HG03066 (cell line): Measurements from ENCODE around the gene COBL.
"Not testable (repeated sequence)": the region's sequence is repeated elsewhere in the genome, so short reads cannot be mapped to it uniquely, and the experiment has no call there.

ENCODE experiments used
- ATAC-seq: cut with Tn5 transposase; IDR thresholded peaks from one replicate; pipeline ENCODE4 v1.9.1; 2021; ENCODE audit warnings: low read depth; ENCODE audit not compliant: unreplicated experiment

The COBL gene

DNA sequence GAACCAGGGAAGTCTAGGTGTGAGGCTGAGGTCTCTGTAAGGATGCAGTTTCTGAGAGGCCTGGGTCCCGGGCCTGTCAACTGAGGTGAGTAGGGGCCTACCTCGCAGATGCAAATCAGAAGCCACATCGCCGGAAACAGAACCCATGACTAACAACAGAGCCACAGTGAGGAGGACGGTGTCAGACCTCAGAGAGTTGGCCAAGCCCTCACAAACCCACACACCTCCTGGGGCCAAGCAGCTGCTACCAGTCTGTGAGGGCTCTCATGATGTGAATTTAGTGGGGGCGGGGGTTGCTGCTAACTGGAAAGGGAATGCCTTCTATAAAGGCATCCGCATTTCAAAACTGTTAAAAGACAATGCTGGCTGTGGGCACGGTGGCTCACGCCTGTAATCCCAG lies 103.0 kb downstream of the COBL start:
- no peak for ATAC-seq

GRCh38 chr7:51210766-51211165 lies 105.8 kb downstream of the COBL start:
- no peak for ATAC-seq

GRCh38 chr7:51209426-51209825 lies 107.2 kb downstream of the COBL start:
- no peak for ATAC-seq

- not testable (repeated sequence) for ATAC-seq
Observed at GRCh38 chr7:51208125-51208524, 108.5 kb downstream of the COBL start.

DNA sequence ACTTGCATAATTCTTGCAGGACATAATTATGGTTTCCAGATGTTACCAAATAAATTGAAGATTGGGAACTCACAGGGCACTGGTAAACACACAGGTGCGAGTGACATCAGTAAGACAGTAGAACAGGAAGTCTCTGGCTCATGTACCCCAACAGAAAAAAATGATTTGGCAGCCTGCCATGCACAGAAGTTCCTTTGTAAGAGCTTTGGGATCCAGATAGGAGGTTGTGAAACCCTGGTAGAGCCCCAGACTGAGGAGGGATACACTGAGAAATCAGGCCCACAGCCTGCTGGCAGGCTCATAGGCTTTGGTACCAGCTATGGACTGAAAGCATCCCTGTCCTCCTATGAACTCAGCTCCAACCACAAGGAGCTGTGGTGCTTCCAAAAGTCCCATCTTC lies 118.0 kb downstream of the COBL start:
- ATAC-seq: no peak

GRCh38 chr7:51190969-51191368 lies 125.6 kb downstream of the COBL start:
- no peak for ATAC-seq

GRCh38 chr7:51189777-51190176 lies 126.8 kb downstream of the COBL start:
- ATAC-seq: no peak

GRCh38 chr7:51188987-51189386 lies 127.6 kb downstream of the COBL start:
- no peak for ATAC-seq

- ATAC-seq: no peak
Observed at GRCh38 chr7:51187941-51188340, 128.7 kb downstream of the COBL start.

DNA sequence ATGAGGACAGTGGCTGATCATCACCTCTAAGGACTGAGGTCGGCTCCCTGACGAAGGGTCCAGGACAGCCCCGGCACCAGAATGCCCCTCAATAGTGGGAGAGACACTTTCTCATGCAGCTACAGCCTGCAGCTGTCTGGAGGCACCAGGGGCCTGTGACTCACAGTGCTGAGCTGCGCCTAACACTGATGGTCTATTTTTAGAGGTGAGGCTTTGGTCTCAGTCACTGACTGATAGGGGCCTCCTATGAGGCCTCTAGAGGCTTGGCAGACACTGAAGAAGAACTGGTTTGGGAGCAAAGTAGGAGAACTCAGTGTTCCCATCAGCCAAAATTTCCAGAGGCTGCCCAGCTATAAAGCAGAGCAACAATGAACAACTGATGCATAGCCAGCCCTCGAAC lies 130.1 kb downstream of the COBL start:
- no peak for ATAC-seq

DNA sequence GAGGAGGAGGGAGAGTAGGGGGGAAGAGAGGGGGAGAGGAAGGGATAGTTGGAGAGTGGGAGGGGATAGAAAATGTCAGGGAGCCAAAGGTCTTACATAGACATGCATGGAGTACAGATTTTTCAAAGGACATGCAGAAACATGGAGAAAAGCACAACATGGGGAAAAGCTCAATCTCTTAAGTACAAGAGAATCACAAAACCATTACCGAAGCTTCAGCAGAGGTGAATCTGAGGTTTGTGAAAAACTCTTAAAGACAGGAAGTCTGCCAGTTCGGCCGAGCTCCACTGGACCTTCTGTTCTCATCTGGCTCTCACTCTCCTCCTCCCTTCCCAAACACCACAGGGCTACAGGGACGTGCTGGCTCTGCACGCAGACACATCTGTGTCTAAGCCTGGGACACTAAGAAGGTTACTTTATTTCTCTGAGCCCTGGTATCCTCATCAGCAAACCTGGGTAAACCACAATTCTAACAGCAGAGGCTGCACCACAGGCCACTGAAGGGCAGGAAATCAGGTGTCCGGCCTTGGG lies 133.9 kb downstream of the COBL start:
- ATAC-seq: no peak

DNA sequence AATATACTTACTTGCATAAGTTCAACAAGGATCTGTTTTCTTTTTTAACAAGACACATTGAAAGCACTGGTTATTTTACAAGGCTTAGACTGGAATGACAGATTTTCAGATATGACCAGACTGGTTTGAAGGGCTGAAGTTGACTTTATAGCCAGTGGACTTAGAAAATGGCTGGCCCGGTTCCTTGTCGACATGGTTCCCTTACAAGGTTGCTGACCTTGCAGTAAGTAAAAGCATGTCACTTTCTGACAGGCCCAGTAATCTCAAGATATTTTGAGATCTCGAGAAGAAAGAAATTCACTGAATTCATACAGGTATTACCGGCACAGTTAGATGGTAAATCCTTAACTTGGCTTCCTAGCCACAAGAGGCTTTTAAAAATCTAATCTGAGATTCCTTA lies 136.5 kb downstream of the COBL start:
- no peak for ATAC-seq

DNA sequence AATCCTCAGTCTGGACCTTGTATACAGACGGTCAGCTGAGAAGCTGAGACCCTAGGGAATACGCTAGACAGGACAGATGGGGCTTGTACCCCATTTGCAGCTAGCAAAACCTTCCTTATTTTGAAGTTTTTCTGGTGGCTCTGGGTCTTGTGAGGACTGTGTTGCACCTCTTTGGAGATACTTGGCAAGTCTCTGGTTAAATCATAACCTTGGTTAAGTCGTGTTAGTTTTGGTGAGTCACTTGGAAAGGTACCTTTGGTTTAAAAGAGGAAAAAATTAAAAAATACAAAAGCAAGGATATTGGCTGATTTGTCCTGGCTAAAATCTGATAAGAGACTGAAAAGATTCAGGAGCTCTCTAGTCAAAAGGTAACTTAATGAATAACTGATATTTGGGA lies 140.6 kb downstream of the COBL start:
- ATAC-seq: no peak

DNA sequence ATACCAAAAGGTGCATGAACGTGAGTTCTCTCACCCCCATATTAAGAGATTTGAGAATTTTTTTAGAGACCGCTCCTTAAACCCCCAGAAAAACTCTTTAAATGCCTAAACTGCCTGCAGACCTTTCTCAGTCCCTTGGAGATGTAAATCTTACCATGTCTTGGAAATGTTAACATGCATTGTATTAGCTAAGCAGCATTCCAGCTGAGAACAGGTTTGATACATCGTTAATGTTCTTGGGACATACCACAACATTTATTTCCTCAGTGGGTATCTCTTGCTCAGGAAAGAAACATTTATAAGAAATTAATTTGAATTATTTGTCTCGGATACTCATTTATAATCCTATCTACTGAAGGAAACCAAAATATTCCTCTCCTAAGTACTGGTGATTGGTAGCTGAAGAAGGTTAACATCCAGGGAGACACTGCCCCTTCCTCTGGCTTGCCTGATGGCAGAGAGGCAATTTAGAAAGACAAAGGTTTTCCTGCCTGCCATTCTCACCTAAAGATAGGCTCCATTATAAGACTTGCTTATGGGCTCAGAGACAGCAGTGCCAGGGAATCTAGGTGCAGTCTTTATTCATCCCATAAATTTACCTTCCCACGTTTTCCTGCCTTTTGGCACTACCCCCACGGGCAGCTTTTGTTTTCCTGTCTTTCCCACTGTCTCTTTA lies 141.2 kb downstream of the COBL start:
- ATAC-seq: no peak

GRCh38 chr7:51165337-51165736 lies 151.3 kb downstream of the COBL start:
- no peak for ATAC-seq

DNA sequence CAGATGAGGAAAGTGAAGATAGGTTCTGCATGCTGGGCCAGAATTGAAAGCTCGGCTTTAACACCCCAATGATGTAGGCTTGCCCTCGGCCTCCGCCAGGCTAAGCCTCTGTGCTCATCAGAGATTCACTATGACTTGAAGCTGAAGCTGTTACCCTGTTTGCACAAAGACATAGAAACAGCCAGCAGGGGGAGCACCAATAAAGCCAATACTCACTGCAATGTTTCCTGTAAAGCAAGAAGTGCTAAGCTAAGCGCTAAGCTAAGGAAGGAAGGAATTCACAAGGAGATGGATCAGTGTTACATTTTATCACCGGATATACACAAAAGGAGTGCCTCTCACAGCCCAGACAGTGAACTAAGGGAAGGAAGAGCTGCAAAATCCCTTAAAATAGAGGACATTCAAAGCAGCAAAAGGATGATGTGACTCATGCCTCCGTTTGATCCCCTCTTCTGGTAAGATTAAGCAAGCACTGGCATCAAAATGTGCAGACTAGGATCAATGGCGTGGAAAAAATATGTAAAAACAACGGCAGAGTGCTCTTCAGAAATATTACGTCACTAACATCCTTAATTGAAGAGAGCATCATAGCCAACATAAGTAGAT lies 153.8 kb downstream of the COBL start:
- ATAC-seq: peak; percentile 86

GRCh38 chr7:51161937-51162336 lies 154.7 kb downstream of the COBL start:
- ATAC-seq: no peak

GRCh38 chr7:51160990-51161615 lies 155.5 kb downstream of the COBL start:
- no peak for ATAC-seq

DNA sequence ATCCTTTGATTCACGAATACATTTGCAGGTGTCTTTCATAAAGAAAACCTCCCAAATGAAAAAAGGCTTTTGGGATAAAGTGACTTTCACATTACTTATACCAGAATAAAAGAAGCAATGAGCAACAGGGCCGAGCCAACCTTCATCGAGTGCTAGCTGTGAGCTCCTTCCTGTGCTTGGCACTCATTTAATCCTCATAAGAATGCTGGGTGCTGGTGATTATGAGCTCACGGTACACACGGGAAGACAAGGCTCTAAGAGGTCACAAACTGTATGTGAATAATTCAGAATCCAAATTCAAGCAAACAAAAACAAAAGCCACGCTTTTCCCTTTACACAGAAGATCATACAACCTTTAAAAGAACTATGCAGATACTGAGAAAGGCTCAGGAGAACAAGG lies 156.2 kb downstream of the COBL start:
- no peak for ATAC-seq

GRCh38 chr7:51158742-51159445 lies 157.7 kb downstream of the COBL start:
- ATAC-seq: no peak

DNA sequence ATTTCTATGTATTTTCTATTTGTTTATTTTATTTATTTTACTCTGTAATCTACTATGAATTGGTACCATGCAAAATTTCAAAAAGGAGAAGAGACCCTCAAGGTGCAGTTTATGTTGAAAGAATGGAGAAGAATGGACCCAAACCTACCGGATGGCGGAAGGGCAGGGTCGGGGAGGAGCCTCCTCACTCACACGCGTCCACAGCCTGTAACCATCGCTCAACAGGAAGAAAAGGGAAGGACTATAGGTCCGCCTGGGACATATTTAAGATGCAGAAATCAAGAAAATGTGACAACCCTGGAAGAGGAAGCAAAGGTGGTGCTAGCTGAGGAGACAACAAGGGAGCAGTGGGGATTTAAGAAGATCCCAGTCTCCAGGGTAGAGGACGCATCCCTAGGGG lies 158.4 kb downstream of the COBL start:
- ATAC-seq: no peak
